Measurements from ENCODE around the gene PPM1L.

Gene PPM1L

GRCh38 chr3:160949460-160949859 lies 193.4 kb downstream of the PPM1L start:
- TF ChIP-seq, protein P1, sequence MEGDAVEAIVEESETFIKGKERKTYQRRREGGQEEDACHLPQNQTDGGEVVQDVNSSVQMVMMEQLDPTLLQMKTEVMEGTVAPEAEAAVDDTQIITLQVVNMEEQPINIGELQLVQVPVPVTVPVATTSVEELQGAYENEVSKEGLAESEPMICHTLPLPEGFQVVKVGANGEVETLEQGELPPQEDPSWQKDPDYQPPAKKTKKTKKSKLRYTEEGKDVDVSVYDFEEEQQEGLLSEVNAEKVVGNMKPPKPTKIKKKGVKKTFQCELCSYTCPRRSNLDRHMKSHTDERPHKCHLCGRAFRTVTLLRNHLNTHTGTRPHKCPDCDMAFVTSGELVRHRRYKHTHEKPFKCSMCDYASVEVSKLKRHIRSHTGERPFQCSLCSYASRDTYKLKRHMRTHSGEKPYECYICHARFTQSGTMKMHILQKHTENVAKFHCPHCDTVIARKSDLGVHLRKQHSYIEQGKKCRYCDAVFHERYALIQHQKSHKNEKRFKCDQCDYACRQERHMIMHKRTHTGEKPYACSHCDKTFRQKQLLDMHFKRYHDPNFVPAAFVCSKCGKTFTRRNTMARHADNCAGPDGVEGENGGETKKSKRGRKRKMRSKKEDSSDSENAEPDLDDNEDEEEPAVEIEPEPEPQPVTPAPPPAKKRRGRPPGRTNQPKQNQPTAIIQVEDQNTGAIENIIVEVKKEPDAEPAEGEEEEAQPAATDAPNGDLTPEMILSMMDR (conservative IDR thresholded peaks at IDR 0.05; ENCODE audit: low read length): no peak
- no peak for DNase-seq (ENCODE audit: low read depth)
- H3K4me3 ChIP-seq (ENCODE audit: low read length): no peak overlapping the region

DNA sequence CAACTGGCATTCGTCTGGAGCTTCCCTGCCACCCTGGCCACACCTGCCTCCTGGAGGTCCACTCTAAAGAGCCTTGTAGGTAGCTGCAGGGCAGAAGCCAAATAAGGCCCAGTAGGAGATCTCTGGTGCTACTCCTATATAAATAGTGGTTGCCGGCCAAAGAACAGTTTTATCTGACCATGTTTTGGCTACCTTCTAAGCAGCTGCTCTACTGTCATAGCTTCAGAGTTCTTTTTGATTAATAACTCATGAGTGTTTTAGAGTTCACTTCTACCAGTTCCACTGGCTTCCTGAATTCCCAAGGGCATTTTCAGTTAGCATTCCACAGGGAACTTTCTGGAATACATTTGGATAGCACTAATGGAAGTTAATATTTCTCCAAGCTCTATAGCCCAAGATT lies 194.5 kb downstream of the PPM1L start:
- no peak overlapping the region for H3K4me3 ChIP-seq (ENCODE audit: low read length)
- DNase-seq (ENCODE audit: low read depth): no peak
- TF ChIP-seq, protein P1 (conservative IDR thresholded peaks at IDR 0.05; ENCODE audit: low read length): no peak

- TF ChIP-seq, protein P1 (conservative IDR thresholded peaks at IDR 0.05; ENCODE audit: low read length): no peak
- H3K4me3 ChIP-seq (ENCODE audit: low read length): no peak overlapping the region
- no peak for DNase-seq (ENCODE audit: low read depth)
Measured at GRCh38 chr3:160950954-160951353, 194.9 kb downstream of the PPM1L start.

GRCh38 chr3:160951642-160952487 lies 195.8 kb downstream of the PPM1L start:
- DNase-seq (ENCODE audit: low read depth): no peak
- TF ChIP-seq, protein P1 (conservative IDR thresholded peaks at IDR 0.05; ENCODE audit: low read length): no peak
- no peak overlapping the region for H3K4me3 ChIP-seq (ENCODE audit: low read length)

DNA sequence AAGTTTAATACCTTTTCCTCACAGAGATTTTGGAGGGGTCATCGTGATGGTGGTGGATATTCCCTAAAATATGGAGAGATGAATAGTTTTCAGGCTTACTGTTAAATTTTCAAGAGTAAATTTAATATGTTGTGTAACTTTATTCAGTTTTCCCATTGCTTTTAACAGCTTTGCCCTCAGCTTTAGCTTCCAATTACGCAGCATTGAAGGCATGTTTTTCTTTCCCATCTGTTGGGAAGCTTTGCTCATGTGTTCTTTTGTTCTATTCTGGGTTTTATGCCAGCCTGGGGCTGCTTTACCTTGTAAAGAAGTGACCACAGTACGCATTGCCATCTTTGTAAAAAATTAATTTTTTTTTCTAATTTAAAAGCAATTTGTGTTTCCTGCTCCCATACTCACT lies 197.7 kb downstream of the PPM1L start:
- H3K4me3 ChIP-seq (ENCODE audit: low read length): no peak overlapping the region
- TF ChIP-seq, protein P1 (conservative IDR thresholded peaks at IDR 0.05; ENCODE audit: low read length): no peak
- DNase-seq (ENCODE audit: low read depth): no peak

DNA sequence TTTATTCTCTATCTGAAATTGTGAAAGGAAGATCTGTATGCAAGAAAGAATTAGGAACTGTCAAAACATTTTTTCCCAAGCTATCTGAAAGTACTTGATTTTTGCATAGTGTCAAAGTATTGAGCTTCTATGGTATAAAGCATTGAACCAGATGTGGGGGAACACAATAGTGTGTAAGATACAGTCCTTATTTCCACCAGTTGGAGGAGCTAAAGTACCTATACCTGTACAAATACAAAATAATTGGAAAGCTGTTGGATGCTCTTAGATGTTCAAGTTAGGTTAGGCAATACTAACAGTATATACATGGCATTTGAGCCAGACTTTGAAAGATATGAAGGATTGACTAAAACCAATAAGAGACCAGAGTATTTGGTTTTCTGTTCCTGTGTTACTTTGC lies 200.8 kb downstream of the PPM1L start:
- peak; percentile 24 for DNase-seq (ENCODE audit: low read depth)
- no peak overlapping the region for H3K4me3 ChIP-seq (ENCODE audit: low read length)
- TF ChIP-seq, protein P1 (conservative IDR thresholded peaks at IDR 0.05; ENCODE audit: low read length): peak; percentile 43

- H3K4me3 ChIP-seq (ENCODE audit: low read length): no peak overlapping the region
- TF ChIP-seq, protein P1 (conservative IDR thresholded peaks at IDR 0.05; ENCODE audit: low read length): no peak
- DNase-seq (ENCODE audit: low read depth): no peak
Measured at GRCh38 chr3:160960568-160960967, 204.5 kb downstream of the PPM1L start.

Data from AG10803 (cell line).